GM19324 (cell line): ENCODE data around the gene SCP2D1.
"Not testable (repeated sequence)": the region's sequence is repeated elsewhere in the genome, so short reads cannot be mapped to it uniquely, and the experiment has no call there.

Source experiments
- ATAC-seq: cut with Tn5 transposase; IDR thresholded peaks from one replicate; pipeline ENCODE4 v1.9.1; 2021; ENCODE audit warnings: mild to moderate bottlenecking, moderate library complexity; ENCODE audit not compliant: unreplicated experiment, low FRiP score

SCP2D1 gene

GRCh38 chr20:18813483-18813882, at the start of gene SCP2D1:
TSS of gene SCP2D1 (plus strand) at chr20:18813783. CDS start at chr20:18813816, 33 bp downstream.
- ATAC-seq, result no peak

- no peak for ATAC-seq
Measured at GRCh38 chr20:18767676-18768075, 45.9 kb upstream of the SCP2D1 start.

GRCh38 chr20:18773566-18773965, 40.0 kb upstream of the SCP2D1 start:
- ATAC-seq, result no peak

- no peak for ATAC-seq
Measured at GRCh38 chr20:18774207-18774606, 39.4 kb upstream of the SCP2D1 start.

- no peak for ATAC-seq
Measured at GRCh38 chr20:18775633-18776032, 38.0 kb upstream of the SCP2D1 start.

GRCh38 chr20:18778690-18779392, 34.7 kb upstream of the SCP2D1 start:
- ATAC-seq, result no peak

- no peak for ATAC-seq
Measured at GRCh38 chr20:18780385-18781130, 33.0 kb upstream of the SCP2D1 start.

GRCh38 chr20:18781509-18781908, 32.1 kb upstream of the SCP2D1 start:
- ATAC-seq, result no peak

- no peak for ATAC-seq
Measured at GRCh38 chr20:18783385-18783959, 30.1 kb upstream of the SCP2D1 start.

- not testable (repeated sequence) for ATAC-seq
Measured at GRCh38 chr20:18787046-18787445, 26.5 kb upstream of the SCP2D1 start.

- ATAC-seq, result no peak
Measured at GRCh38 chr20:18788021-18788420, 25.6 kb upstream of the SCP2D1 start.

GRCh38 chr20:18790787-18791186, 22.8 kb upstream of the SCP2D1 start:
- no peak for ATAC-seq

GRCh38 chr20:18793625-18794427, 19.8 kb upstream of the SCP2D1 start:
- ATAC-seq, result peak; percentile 92

- no peak for ATAC-seq
Measured at GRCh38 chr20:18794428-18794787, 19.2 kb upstream of the SCP2D1 start.

GRCh38 chr20:18795366-18795765, 18.2 kb upstream of the SCP2D1 start:
- ATAC-seq, result no peak

- ATAC-seq, result no peak
Measured at GRCh38 chr20:18796282-18796833, 17.2 kb upstream of the SCP2D1 start.

GRCh38 chr20:18801516-18801915, 12.1 kb upstream of the SCP2D1 start:
- ATAC-seq, result no peak

- ATAC-seq, result no peak
Measured at GRCh38 chr20:18802012-18802634, 11.5 kb upstream of the SCP2D1 start.

GRCh38 chr20:18805881-18806280, 7.7 kb upstream of the SCP2D1 start:
- no peak for ATAC-seq

- ATAC-seq, result no peak
Measured at GRCh38 chr20:18808712-18809111, 4.9 kb upstream of the SCP2D1 start.
